ENCODE results near the gene AMOT. TPM values are rescaled to one million over a fixed set of nuclear protein-coding genes. Genes with fewer than 3 reads are reported as not detected.

AMOT gene
- total RNA-seq, 1 experiment from 2014 or later: 66.3 TPM

DNA sequence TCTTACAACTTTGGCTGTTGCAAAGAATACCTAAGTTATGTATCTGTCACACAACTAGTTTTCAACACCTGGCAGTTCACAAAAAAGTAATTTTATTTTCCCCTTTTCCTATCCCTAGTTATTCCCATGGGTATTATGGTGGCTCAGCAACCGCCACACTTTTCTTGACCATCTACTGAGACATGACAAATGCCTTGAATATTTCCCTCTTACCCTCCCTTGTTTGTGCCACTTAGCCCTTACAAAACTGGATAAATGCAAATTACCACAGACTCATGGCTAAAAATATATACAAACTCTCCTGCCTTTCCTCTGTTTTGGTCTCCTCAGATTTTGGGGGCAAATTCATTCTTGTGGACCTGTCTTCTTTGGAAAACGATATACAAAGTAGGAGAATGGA is 72.1 kb downstream of the AMOT start:
- Histone ChIP-seq H3K36me3 (ENCODE audit: control insufficient read depth, insufficient read depth, low read length) (no peaks in the 10 kb centered on the region), H3K4me1 (no peaks in the 10 kb centered on the region), H3K9me3 (no peaks in the 10 kb centered on the region), H3K4me3 (ENCODE audit: low read depth, low read length) (no peak overlapping the region), H3K27me3 (replicated peaks; ENCODE audit: control insufficient read depth, insufficient read depth, low read length) (no peaks in the 10 kb centered on the region)
- Mint-ChIP-seq H3K36me3 (ENCODE audit: insufficient read depth, unreplicated experiment) (no peaks in the 10 kb centered on the region), H3K4me3 (ENCODE audit: unreplicated experiment) (no peak overlapping the region), H3K27ac (ENCODE audit: unreplicated experiment) (no peak overlapping the region), H3K4me1 (ENCODE audit: low read depth, unreplicated experiment) (peaks cover 7% of the 10 kb centered on the region), H3K9me3 (ENCODE audit: unreplicated experiment) (no peaks in the 10 kb centered on the region), H3K27me3 (ENCODE audit: insufficient read depth, unreplicated experiment) (no peaks in the 10 kb centered on the region)
- BruUV-seq (replicated peaks): no TSS peak
- CTCF ChIA-PET: no interaction called here
- intact Hi-C loops (cut with micrococcal nuclease; ENCODE audit: unreplicated experiment): no loop called here
- TF ChIP-seq, protein P1, sequence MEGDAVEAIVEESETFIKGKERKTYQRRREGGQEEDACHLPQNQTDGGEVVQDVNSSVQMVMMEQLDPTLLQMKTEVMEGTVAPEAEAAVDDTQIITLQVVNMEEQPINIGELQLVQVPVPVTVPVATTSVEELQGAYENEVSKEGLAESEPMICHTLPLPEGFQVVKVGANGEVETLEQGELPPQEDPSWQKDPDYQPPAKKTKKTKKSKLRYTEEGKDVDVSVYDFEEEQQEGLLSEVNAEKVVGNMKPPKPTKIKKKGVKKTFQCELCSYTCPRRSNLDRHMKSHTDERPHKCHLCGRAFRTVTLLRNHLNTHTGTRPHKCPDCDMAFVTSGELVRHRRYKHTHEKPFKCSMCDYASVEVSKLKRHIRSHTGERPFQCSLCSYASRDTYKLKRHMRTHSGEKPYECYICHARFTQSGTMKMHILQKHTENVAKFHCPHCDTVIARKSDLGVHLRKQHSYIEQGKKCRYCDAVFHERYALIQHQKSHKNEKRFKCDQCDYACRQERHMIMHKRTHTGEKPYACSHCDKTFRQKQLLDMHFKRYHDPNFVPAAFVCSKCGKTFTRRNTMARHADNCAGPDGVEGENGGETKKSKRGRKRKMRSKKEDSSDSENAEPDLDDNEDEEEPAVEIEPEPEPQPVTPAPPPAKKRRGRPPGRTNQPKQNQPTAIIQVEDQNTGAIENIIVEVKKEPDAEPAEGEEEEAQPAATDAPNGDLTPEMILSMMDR (IDR thresholded peaks at IDR 0.05; ENCODE audit: insufficient read depth in 1 of 2, low read depth in 1 of 2, low read length in 1 of 2, severe bottlenecking in 1 of 2, unreplicated experiment in 1 of 2): no peak
- no peak for DNase-seq
- POLR2A ChIA-PET: no interaction called here

- H3K9me3 ChIP-seq: no peaks in the 10 kb centered on the region
Observed at GRCh38 chrX:112766774-112767173, 73.9 kb downstream of the AMOT start.

GRCh38 chrX:112761242-112762207 is 79.1 kb downstream of the AMOT start:
- no peaks in the 10 kb centered on the region for H3K4me1 ChIP-seq
- H3K27ac Mint-ChIP-seq (ENCODE audit: unreplicated experiment): no peak overlapping the region
- DNase-seq: no peak
- peaks cover 7% of the 10 kb centered on the region for H3K4me1 Mint-ChIP-seq (ENCODE audit: low read depth, unreplicated experiment)
- no peaks in the 10 kb centered on the region for H3K27me3 ChIP-seq (replicated peaks; ENCODE audit: control insufficient read depth, insufficient read depth, low read length)
- ChIA-PET CTCF (interaction anchor here (0.7 kb wide), 1 partner anchor 235 kb away, joined by 3 read pairs; no protein-coding TSS in a partner anchor), POLR2A (no interaction called here)
- no peak overlapping the region for H3K4me3 Mint-ChIP-seq (ENCODE audit: unreplicated experiment)
- no peaks in the 10 kb centered on the region for H3K9me3 ChIP-seq
- intact Hi-C loops (cut with micrococcal nuclease; ENCODE audit: unreplicated experiment): loop anchor here (5.0 kb wide), 1 partner anchor 81 kb away; the partner anchor contains the start of gene AMOT
- BruUV-seq (replicated peaks): no TSS peak
- TF ChIP-seq, protein P1 (IDR thresholded peaks at IDR 0.05; ENCODE audit: insufficient read depth in 1 of 2, low read depth in 1 of 2, low read length in 1 of 2, severe bottlenecking in 1 of 2, unreplicated experiment in 1 of 2): no peak
- H3K27me3 Mint-ChIP-seq (ENCODE audit: insufficient read depth, unreplicated experiment): no peaks in the 10 kb centered on the region
- no peaks in the 10 kb centered on the region for H3K36me3 Mint-ChIP-seq (ENCODE audit: insufficient read depth, unreplicated experiment)
- no peaks in the 10 kb centered on the region for H3K36me3 ChIP-seq (ENCODE audit: control insufficient read depth, insufficient read depth, low read length)
- no peaks in the 10 kb centered on the region for H3K9me3 Mint-ChIP-seq (ENCODE audit: unreplicated experiment)
- no peak overlapping the region for H3K4me3 ChIP-seq (ENCODE audit: low read depth, low read length)

More at GRCh38 chrX:112766774-112767173, 73.9 kb downstream of the AMOT start:
- POLR2A ChIA-PET: no interaction called here
- BruUV-seq (replicated peaks): no TSS peak
- H3K4me1 ChIP-seq: no peaks in the 10 kb centered on the region
- no peaks in the 10 kb centered on the region for H3K36me3 ChIP-seq (ENCODE audit: control insufficient read depth, insufficient read depth, low read length)
- CTCF ChIA-PET: no interaction called here
- H3K27me3 ChIP-seq (replicated peaks; ENCODE audit: control insufficient read depth, insufficient read depth, low read length): no peaks in the 10 kb centered on the region
- H3K36me3 Mint-ChIP-seq (ENCODE audit: insufficient read depth, unreplicated experiment): no peaks in the 10 kb centered on the region
- peaks cover 7% of the 10 kb centered on the region for H3K4me1 Mint-ChIP-seq (ENCODE audit: low read depth, unreplicated experiment)
- H3K27me3 Mint-ChIP-seq (ENCODE audit: insufficient read depth, unreplicated experiment): no peaks in the 10 kb centered on the region
- TF ChIP-seq, protein P1 (IDR thresholded peaks at IDR 0.05; ENCODE audit: insufficient read depth in 1 of 2, low read depth in 1 of 2, low read length in 1 of 2, severe bottlenecking in 1 of 2, unreplicated experiment in 1 of 2): no peak
- intact Hi-C loops (cut with micrococcal nuclease; ENCODE audit: unreplicated experiment): no loop called here
- H3K9me3 Mint-ChIP-seq (ENCODE audit: unreplicated experiment): no peaks in the 10 kb centered on the region
- no peak overlapping the region for H3K4me3 Mint-ChIP-seq (ENCODE audit: unreplicated experiment)
- DNase-seq: no peak
- no peak overlapping the region for H3K27ac Mint-ChIP-seq (ENCODE audit: unreplicated experiment)
- no peak overlapping the region for H3K4me3 ChIP-seq (ENCODE audit: low read depth, low read length)
